Measurements from ENCODE around the gene RAD51B.

Gene RAD51B

DNA sequence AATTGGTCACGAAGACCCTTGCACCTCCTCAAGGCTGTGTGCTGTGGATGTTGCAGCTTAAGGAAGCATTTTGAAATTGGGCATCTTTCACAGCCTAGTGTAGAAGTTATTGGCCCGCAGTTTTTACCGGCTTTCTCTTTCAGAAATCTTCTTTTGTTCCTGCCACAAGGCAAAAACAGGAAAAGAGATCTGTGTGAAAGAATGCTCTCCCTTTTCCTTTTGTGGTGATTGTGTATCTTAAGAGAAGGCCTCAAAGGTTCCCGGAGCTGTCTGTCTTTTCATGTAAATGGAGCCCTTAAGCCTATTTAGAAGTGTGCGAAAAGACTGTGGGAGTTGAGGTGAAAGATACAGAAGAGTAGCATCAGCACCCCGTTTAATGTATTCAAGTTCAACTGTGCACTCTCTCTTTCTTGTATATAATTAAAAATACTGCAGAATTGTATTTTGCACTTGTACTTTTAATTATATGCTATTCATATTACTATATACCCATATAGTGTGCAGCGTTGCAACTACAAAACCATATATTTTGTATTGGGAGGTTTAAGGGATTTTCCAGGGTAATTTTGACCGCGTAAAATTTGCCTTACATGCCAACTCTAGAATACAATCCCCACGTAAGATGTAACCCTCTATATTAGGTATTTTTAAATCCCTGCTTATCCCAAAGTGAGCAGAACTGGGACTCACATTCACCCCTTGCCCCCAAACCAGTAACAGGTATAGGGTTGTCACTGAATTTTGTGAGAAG lies 441.7 kb downstream of the RAD51B start:
- TF ChIP-seq, protein P1, sequence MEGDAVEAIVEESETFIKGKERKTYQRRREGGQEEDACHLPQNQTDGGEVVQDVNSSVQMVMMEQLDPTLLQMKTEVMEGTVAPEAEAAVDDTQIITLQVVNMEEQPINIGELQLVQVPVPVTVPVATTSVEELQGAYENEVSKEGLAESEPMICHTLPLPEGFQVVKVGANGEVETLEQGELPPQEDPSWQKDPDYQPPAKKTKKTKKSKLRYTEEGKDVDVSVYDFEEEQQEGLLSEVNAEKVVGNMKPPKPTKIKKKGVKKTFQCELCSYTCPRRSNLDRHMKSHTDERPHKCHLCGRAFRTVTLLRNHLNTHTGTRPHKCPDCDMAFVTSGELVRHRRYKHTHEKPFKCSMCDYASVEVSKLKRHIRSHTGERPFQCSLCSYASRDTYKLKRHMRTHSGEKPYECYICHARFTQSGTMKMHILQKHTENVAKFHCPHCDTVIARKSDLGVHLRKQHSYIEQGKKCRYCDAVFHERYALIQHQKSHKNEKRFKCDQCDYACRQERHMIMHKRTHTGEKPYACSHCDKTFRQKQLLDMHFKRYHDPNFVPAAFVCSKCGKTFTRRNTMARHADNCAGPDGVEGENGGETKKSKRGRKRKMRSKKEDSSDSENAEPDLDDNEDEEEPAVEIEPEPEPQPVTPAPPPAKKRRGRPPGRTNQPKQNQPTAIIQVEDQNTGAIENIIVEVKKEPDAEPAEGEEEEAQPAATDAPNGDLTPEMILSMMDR (IDR thresholded peaks at IDR 0.05; ENCODE audit: low read depth, low read length): no peak
- no peak for DNase-seq (ENCODE audit: low read depth in 2 of 2)
- H3K4me3 ChIP-seq (replicated peaks in 1 of 2; ENCODE audit: low read depth in 2 of 2, low read length in 2 of 2): no peak overlapping the region

DNA sequence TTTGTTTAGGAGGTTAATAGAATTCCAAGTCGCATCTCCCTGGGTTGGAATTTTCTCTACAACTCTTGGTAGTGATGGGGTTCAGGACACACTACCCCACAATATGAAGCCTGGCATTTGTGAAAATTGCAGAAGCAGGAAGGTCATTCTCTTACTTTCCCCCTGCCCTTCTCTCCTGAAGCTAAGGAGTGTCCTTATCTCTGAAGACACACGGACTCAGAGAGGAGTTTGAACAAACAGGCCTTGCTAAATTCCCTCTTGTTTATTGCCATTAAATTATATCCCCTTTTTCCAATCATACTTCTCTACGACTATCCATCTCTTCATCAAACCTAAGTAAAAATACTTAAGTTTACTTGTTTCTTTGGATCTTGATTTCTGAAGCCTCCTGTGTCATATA lies 443.0 kb downstream of the RAD51B start:
- no peak overlapping the region for H3K4me3 ChIP-seq (replicated peaks in 1 of 2; ENCODE audit: low read depth in 2 of 2, low read length in 2 of 2)
- no peak for DNase-seq (ENCODE audit: low read depth in 2 of 2)
- TF ChIP-seq, protein P1 (IDR thresholded peaks at IDR 0.05; ENCODE audit: low read depth, low read length): no peak

DNA sequence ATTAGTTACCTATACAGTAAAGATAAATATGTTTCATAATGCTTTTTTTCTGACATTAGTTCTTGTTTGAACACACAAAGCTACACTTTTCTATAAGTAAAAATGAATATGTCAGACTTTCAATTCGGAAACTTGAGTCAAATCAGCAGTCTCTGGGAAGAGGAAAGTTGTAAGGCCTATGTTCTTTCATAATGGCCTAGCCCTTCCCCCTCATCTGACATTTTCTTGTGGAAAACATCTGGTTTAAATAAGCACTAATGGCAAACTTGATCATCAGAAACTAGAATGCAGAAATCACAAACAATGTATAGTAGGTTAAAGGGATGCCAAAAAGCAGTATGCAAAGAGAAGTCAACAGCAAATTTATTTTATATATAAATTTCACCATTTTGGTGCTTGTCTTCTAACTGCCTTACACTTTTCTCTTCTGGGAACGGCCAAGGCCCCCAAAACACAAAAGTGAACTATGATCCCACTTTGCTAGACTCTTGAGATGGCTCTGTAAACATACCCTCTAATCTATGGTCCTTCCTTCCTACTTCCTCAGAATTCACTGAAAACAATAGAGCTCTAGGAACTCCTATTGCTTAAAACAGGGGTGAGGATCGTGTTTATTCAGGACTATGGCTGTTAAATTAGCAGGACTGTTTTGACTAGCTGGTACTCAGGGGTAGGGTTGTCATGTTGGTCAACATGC lies 444.1 kb downstream of the RAD51B start:
- peak in 1 of 2 donors; percentile 58 for DNase-seq (ENCODE audit: low read depth in 2 of 2)
- TF ChIP-seq, protein P1 (IDR thresholded peaks at IDR 0.05; ENCODE audit: low read depth, low read length): no peak
- no peak overlapping the region for H3K4me3 ChIP-seq (replicated peaks in 1 of 2; ENCODE audit: low read depth in 2 of 2, low read length in 2 of 2)

DNA sequence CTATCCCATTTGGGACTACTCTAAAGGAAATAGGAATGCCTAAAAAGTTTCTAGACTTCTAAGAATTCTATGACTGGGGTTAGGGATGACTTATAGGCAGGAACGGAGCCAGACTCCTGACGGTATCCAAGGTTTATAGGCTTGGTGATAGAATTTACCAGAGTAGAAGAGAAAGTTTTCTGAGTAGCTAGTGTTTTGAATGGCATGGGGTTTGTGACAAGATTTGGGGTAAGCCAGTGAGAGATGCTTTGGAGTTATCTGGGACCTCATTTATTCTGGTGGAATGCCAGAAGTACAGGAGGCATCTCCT lies 444.6 kb downstream of the RAD51B start:
- H3K4me3 ChIP-seq (replicated peaks in 1 of 2; ENCODE audit: low read depth in 2 of 2, low read length in 2 of 2): no peak overlapping the region
- no peak for DNase-seq (ENCODE audit: low read depth in 2 of 2)
- TF ChIP-seq, protein P1 (IDR thresholded peaks at IDR 0.05; ENCODE audit: low read depth, low read length): no peak

DNA sequence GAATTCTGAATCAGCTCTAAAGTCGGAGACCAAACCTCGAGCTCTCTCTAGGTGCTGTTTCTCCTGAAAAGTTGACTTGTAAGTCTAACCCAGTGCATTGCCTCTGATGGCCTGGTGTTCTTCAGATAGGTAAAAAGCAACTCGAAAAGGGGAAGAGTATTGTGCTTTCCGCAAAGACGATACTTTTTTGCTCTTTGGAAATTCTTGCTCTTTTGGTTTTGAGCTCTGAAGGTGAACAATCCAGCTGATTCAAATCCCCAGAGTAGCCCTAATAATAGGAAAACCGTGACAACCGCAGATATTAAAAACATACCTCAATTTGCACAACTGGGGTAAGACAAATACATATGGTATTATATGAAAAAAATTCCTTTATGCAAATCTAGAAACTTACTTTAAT lies 447.4 kb downstream of the RAD51B start:
- no peak overlapping the region for H3K4me3 ChIP-seq (replicated peaks in 1 of 2; ENCODE audit: low read depth in 2 of 2, low read length in 2 of 2)
- TF ChIP-seq, protein P1 (IDR thresholded peaks at IDR 0.05; ENCODE audit: low read depth, low read length): no peak

DNA sequence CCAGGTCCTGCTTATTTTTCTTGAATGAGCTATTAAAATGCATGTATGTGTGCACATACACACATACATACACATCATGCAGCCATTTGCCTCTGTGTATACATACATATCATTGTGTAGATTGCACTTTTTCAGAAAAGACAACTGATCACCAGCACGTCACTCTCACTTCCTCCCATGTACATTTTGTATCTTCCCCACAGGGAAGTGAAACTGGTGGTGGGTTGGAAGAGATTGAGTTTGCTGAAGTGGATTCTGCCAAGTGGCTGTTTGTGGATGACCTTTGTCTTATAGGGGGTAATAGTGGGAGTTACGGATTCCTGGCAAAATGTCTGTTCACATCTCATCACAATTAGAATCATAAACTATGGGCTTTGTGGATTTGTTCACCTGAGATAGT lies 448.6 kb downstream of the RAD51B start:
- no peak overlapping the region for H3K4me3 ChIP-seq (replicated peaks in 1 of 2; ENCODE audit: low read depth in 2 of 2, low read length in 2 of 2)
- DNase-seq (ENCODE audit: low read depth in 2 of 2): no peak
- TF ChIP-seq, protein P1 (IDR thresholded peaks at IDR 0.05; ENCODE audit: low read depth, low read length): no peak

More for the DNA sequence above, 447.4 kb downstream of the RAD51B start:
- DNase-seq (ENCODE audit: low read depth in 2 of 2): no peak

Measured in cardiac fibroblast (primary cell).